Adrenal gland (tissue), 5 donors: ENCODE data around the gene PTPRQ.

Experiments
- POLR2A ChIP-seq, 2 donors: fragments of 450-650 bp; IDR thresholded peaks; one replicate each; pipeline ENCODE4 v1.6.1; 2017; ENCODE audit warnings: antibody characterized with exemption in 2 of 2, mild to moderate bottlenecking in 2 of 2, moderate library complexity in 1 of 2
- TF ChIP-seq, protein P1 (sequence below), 6 experiments: fragments of 450-650 bp in 4 of 6; fragments of 200-600 bp in 2 of 6; sonication (generic) in 1 of 6; IDR thresholded peaks; 1 replicate in 5 of 6; 2 replicates in 1 of 6; pipeline versions ENCODE4 v1.5.1 to v1.8.0; 2016 to 2021; ENCODE audit warnings: antibody characterized with exemption in 6 of 6, mild to moderate bottlenecking in 2 of 6, moderate library complexity in 1 of 6
- donor health status: DM: no; HTN: no; CAD: no.

DNA sequence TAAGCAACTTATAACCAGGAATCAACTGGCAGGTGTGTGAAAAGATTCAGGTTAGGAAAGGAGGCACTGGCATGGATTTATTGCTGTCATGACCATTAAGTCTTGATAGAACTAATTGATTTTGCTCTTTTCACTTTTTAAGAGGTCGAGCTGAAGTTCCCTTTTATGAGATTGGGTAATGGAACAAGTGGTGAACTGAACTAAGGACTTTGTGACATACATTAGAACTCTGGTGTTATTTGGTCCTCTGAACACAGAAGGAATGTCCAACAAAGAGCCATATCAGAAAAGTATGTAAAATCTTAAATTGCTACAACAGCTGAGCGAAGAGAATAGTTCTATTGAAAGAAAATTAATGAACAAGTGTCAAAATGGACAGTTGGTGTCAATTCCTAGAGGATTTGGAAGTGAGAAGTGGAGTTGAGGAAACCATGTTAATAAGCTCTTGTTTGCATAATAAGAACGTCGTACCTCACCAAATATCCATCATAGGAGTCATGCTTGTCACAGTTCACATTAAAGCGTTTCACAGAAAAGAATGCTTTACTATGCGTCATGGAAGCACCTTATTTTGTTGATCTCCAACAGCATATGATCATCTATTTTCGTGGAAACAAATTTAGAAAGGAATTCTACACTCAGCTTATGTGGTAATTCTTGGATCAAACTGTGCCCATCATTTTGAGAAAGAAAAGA is 255.0 kb downstream of the PTPRQ start:
- TF ChIP-seq, protein P1, sequence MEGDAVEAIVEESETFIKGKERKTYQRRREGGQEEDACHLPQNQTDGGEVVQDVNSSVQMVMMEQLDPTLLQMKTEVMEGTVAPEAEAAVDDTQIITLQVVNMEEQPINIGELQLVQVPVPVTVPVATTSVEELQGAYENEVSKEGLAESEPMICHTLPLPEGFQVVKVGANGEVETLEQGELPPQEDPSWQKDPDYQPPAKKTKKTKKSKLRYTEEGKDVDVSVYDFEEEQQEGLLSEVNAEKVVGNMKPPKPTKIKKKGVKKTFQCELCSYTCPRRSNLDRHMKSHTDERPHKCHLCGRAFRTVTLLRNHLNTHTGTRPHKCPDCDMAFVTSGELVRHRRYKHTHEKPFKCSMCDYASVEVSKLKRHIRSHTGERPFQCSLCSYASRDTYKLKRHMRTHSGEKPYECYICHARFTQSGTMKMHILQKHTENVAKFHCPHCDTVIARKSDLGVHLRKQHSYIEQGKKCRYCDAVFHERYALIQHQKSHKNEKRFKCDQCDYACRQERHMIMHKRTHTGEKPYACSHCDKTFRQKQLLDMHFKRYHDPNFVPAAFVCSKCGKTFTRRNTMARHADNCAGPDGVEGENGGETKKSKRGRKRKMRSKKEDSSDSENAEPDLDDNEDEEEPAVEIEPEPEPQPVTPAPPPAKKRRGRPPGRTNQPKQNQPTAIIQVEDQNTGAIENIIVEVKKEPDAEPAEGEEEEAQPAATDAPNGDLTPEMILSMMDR (IDR thresholded peaks at IDR 0.05): no peak
- no peak for TF ChIP-seq POLR2A (IDR thresholded peaks at IDR 0.05)
